MCF 10A (cell line): Measurements from ENCODE around the gene NACA2. TPM values are rescaled to one million over a fixed set of nuclear protein-coding genes. Genes with fewer than 3 reads are reported as not detected.

Experiments used
- BruUV-seq: library from RNA; stranded (reverse); fragments of 400-500 nt; replicated peaks from 2 replicates; lab custom pipeline; 2021; lab: Mats Ljungman, UMichigan
- CTCF ChIA-PET: fragments of 300-600 bp; sonication (Branson Sonifier 250); formaldehyde crosslinking; extraction: SDS; loops from one replicate; lab custom pipeline; 2021; ENCODE audit warnings: antibody characterized with exemption, inconsistent platforms; lab: Yijun Ruan, JAX
- POLR2A ChIA-PET: fragments of 300-600, 350-650 bp; sonication (Branson Sonifier 250); formaldehyde crosslinking; extraction: SDS; loops from one replicate; lab custom pipeline; 2020; ENCODE audit warnings: antibody characterized with exemption, inconsistent platforms; lab: Yijun Ruan, JAX
- DNase-seq: peaks from one replicate; pipeline ENCODE4 v3.0.0-alpha.2; 2018; ENCODE audit not compliant: unreplicated experiment
- H3K27ac Mint-ChIP-seq: one replicate; pipeline ENCODE4 v1.8.0; 2022; ENCODE audit warnings: mild to moderate bottlenecking, low read depth, mixed read lengths; ENCODE audit not compliant: unreplicated experiment
- H3K27me3 Mint-ChIP-seq: one replicate; pipeline ENCODE4 v1.8.0; 2022; ENCODE audit warnings: mixed read lengths; ENCODE audit not compliant: insufficient read depth, unreplicated experiment
- H3K36me3 Mint-ChIP-seq: one replicate; pipeline ENCODE4 v1.8.0; 2022; ENCODE audit warnings: mild to moderate bottlenecking, moderate library complexity, mixed read lengths; ENCODE audit not compliant: insufficient read depth, unreplicated experiment
- H3K4me1 Mint-ChIP-seq: one replicate; pipeline ENCODE4 v1.8.0; 2022; ENCODE audit warnings: mixed read lengths; ENCODE audit not compliant: insufficient read depth, unreplicated experiment
- H3K4me3 Mint-ChIP-seq: one replicate; pipeline ENCODE4 v1.8.0; 2022; ENCODE audit warnings: mild to moderate bottlenecking, moderate library complexity, mixed read lengths; ENCODE audit not compliant: unreplicated experiment
- H3K9me3 Mint-ChIP-seq: one replicate; pipeline ENCODE4 v1.8.0; 2022; ENCODE audit warnings: mixed read lengths; ENCODE audit not compliant: unreplicated experiment
- CTCF ChIP-seq: fragments of 200-600 bp; IDR thresholded peaks from one replicate; pipeline ENCODE4 v1.8.0; 2022; ENCODE audit warnings: antibody characterized with exemption, mild to moderate bottlenecking; ENCODE audit not compliant: unreplicated experiment
- intact Hi-C: fragments of 100-400 bp; cut with micrococcal nuclease; formaldehyde crosslinking; loops from 2 replicates; pipeline ENCODE4 v1.14.1; 2022
- total RNA-seq: library from RNA; stranded (reverse); gene quantifications from 2 replicates; pipeline ENCODE4 v1.2.3, GENCODE V29; 2022

The NACA2 gene
- total RNA-seq, 1 experiment from 2014 or later = not detected

GRCh38 chr17:61627658-61628057 lies 36.6 kb upstream of the NACA2 start:
- H3K36me3 Mint-ChIP-seq = no peaks in the 10 kb centered on the region
- no peak for TF ChIP-seq CTCF
- intact Hi-C loops = no loop called here
- no peak overlapping the region for H3K27ac Mint-ChIP-seq
- no peak for DNase-seq
- ChIA-PET CTCF (no interaction called here), POLR2A (no interaction called here)
- H3K4me1 Mint-ChIP-seq = no peaks in the 10 kb centered on the region
- no peaks in the 10 kb centered on the region for H3K9me3 Mint-ChIP-seq
- H3K4me3 Mint-ChIP-seq = no peak overlapping the region
- no TSS peak for BruUV-seq
- H3K27me3 Mint-ChIP-seq = no peaks in the 10 kb centered on the region

- Mint-ChIP-seq H3K27ac (no peak overlapping the region), H3K36me3 (no peaks in the 10 kb centered on the region), H3K9me3 (no peaks in the 10 kb centered on the region), H3K4me3 (no peak overlapping the region), H3K4me1 (no peaks in the 10 kb centered on the region), H3K27me3 (no peaks in the 10 kb centered on the region)
- intact Hi-C loops = no loop called here
- no peak for DNase-seq
- TF ChIP-seq CTCF = no peak
- no TSS peak for BruUV-seq
- CTCF ChIA-PET = no interaction called here
- POLR2A ChIA-PET = no interaction called here
These were observed 36.1 kb upstream of the NACA2 start for GRCh38 chr17:61627125-61627524.

GRCh38 chr17:61625564-61625963 lies 34.5 kb upstream of the NACA2 start:
- H3K9me3 Mint-ChIP-seq = no peaks in the 10 kb centered on the region
- no peak for TF ChIP-seq CTCF
- H3K27ac Mint-ChIP-seq = no peak overlapping the region
- H3K4me3 Mint-ChIP-seq = no peak overlapping the region
- H3K36me3 Mint-ChIP-seq = no peaks in the 10 kb centered on the region
- no TSS peak for BruUV-seq
- ChIA-PET CTCF (interaction anchor here (0.6 to 0.7 kb wide), 2 partner anchors 211 to 838 kb away, joined by 3 read pairs; no protein-coding TSS in a partner anchor), POLR2A (no interaction called here)
- H3K27me3 Mint-ChIP-seq = no peaks in the 10 kb centered on the region
- DNase-seq = no peak
- intact Hi-C loops = no loop called here
- no peaks in the 10 kb centered on the region for H3K4me1 Mint-ChIP-seq

- H3K27me3 Mint-ChIP-seq = no peaks in the 10 kb centered on the region
- no peaks in the 10 kb centered on the region for H3K9me3 Mint-ChIP-seq
- no peaks in the 10 kb centered on the region for H3K4me1 Mint-ChIP-seq
- no peak overlapping the region for H3K27ac Mint-ChIP-seq
- intact Hi-C loops = no loop called here
- TF ChIP-seq CTCF = no peak
- CTCF ChIA-PET = interaction anchor here (0.7 to 0.8 kb wide), 2 partner anchors 74 to 837 kb away, joined by 3 to 4 read pairs; no protein-coding TSS in a partner anchor
- no peak for DNase-seq
- H3K4me3 Mint-ChIP-seq = no peak overlapping the region
- H3K36me3 Mint-ChIP-seq = no peaks in the 10 kb centered on the region
- no TSS peak for BruUV-seq
- POLR2A ChIA-PET = no interaction called here
These were observed 33.9 kb upstream of the NACA2 start for GRCh38 chr17:61624951-61625350.
